ENCODE data around the gene ACBD3. TPM values are rescaled to one million over a fixed set of nuclear protein-coding genes. Genes with fewer than 3 reads are reported as not detected.

The ACBD3 gene
- polyA plus RNA-seq, 1 of the 3 experiments (the other 2 are of a cell fraction): 17.8 TPM

DNA sequence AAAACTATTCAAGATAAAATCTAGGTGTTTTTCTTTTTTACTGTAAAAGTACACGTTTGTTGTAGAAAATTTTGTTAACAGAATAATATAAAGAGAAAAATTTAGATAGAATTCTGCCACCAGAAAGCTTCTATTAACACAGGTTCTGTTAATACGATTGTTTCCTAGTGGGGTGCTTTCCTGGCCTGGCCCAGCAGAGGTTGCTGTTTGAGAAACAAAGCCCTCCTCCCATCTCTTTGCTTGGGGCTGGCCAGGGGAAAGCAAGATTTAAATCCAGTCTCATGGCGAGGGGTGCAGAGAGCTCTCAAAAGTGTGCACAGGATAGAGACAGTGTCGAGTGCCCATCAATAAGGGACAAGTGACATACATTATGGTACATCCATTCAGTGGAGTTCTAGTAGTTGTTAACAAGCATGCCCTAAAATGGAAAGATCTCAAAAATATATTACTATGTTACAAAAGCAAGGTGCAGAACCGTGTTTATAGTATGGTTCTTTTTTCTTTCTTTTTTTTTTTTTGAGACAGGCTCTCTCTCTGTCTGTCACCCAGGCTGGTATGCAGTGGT lies 14.6 kb upstream of the ACBD3 start:
- ChIA-PET POLR2A (no interaction called here), CTCF (interaction anchor here (1.0 to 7.7 kb wide), 5 partner anchors 15 to 133 kb away, joined by 3 to 126 read pairs (median 4); no protein-coding TSS in a partner anchor)
- H3K27me3 ChIP-seq (ENCODE audit: insufficient read depth): no peaks in the 10 kb centered on the region; the same call in 1 of the 2 replicates
- no peaks in the 10 kb centered on the region for H4K20me1 ChIP-seq (ENCODE audit: insufficient read depth)
- H3K9me3 ChIP-seq: no peaks in the 10 kb centered on the region
- 35% methylated on average over 5 of the region's 5 CpGs for WGBS (ENCODE audit: low lambda C conversion rate)
- TF ChIP-seq RCOR1 (IDR thresholded peaks at IDR 0.05; ENCODE audit: low read length): no peak
- TF ChIP-seq, protein P1, sequence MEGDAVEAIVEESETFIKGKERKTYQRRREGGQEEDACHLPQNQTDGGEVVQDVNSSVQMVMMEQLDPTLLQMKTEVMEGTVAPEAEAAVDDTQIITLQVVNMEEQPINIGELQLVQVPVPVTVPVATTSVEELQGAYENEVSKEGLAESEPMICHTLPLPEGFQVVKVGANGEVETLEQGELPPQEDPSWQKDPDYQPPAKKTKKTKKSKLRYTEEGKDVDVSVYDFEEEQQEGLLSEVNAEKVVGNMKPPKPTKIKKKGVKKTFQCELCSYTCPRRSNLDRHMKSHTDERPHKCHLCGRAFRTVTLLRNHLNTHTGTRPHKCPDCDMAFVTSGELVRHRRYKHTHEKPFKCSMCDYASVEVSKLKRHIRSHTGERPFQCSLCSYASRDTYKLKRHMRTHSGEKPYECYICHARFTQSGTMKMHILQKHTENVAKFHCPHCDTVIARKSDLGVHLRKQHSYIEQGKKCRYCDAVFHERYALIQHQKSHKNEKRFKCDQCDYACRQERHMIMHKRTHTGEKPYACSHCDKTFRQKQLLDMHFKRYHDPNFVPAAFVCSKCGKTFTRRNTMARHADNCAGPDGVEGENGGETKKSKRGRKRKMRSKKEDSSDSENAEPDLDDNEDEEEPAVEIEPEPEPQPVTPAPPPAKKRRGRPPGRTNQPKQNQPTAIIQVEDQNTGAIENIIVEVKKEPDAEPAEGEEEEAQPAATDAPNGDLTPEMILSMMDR (IDR thresholded peaks at IDR 0.05): peak; percentile 49
- 0 out of 2 replicates have a peak, but pooled peaks have one; percentile 20 for TF ChIP-seq SMC3 (IDR thresholded peaks at IDR 0.05; ENCODE audit: low read depth, low read length)
- no peak for TF ChIP-seq TAF1 (IDR thresholded peaks at IDR 0.05; ENCODE audit: borderline replicate concordance, low read depth, low read length)
- TF ChIP-seq CHD2 (IDR thresholded peaks at IDR 0.05; ENCODE audit: low read length, partially characterized antibody): no peak
- TF ChIP-seq FOSL2 (IDR thresholded peaks at IDR 0.05; ENCODE audit: borderline replicate concordance, low read depth): no peak
- TF ChIP-seq RAD21 (IDR thresholded peaks at IDR 0.05; ENCODE audit: low read length): peak; percentile 43
- TF ChIP-seq ELF1 (IDR thresholded peaks at IDR 0.05): no peak
- no peak for TF ChIP-seq TCF12 (IDR thresholded peaks at IDR 0.05)
- TF ChIP-seq, protein P2, sequence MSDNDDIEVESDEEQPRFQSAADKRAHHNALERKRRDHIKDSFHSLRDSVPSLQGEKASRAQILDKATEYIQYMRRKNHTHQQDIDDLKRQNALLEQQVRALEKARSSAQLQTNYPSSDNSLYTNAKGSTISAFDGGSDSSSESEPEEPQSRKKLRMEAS (IDR thresholded peaks at IDR 0.05; ENCODE audit: low read depth): no peak
- no peak for TF ChIP-seq RXRA (IDR thresholded peaks at IDR 0.05; ENCODE audit: borderline replicate concordance, low read depth)
- H3K36me3 ChIP-seq (replicated peaks in 1 of 2; ENCODE audit: control insufficient read depth in 1 of 2, insufficient read depth in 2 of 2, low read length in 1 of 2): no peaks in the 10 kb centered on the region
- DNase-seq: no peak
- H3K4me1 ChIP-seq (ENCODE audit: control insufficient read depth in 1 of 2, insufficient read depth in 2 of 2, low read depth in 1 of 2, low read length in 1 of 2): no peaks in the 10 kb centered on the region
- no peak overlapping the region for H3K27ac ChIP-seq (ENCODE audit: low read depth in 2 of 2, low read length in 1 of 2)
- H3K9ac ChIP-seq: no peak overlapping the region
- H3K4me3 ChIP-seq (ENCODE audit: low read depth in 2 of 2, low read length in 1 of 2): no peak overlapping the region
- no peak overlapping the region for H3K4me2 ChIP-seq
- no peaks in the 10 kb centered on the region for H3K9me2 ChIP-seq
- H3K79me2 ChIP-seq (ENCODE audit: insufficient read depth): no peaks in the 10 kb centered on the region
- no peak overlapping the region for H2AFZ ChIP-seq (ENCODE audit: low read depth)
- H3F3A ChIP-seq (replicated peaks; ENCODE audit: insufficient read depth): peaks cover 2% of the 10 kb centered on the region

DNA sequence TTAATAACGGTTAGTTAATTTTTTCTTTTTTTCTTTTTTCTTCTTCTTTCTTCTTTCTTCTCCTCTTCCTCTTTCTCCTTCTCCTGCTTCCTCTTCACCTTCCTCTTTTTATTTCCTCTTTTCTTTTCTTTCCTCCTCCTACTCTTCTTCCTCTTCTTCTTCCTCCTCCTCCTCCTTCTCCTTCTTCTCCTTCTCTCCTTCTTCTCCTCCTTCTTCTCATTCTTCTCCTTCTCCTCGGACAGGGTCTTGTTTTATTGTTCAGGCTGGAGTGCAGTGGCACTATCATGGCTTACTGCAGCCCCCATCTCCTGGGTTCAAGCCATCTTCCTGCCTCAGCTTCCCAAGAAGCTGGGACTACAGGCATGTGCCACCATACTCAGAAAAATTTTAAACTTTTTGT lies 13.4 kb upstream of the ACBD3 start:
- CTCF ChIA-PET: interaction anchor here (1.0 to 7.7 kb wide), 2 partner anchors 14 to 76 kb away, joined by 3 to 126 read pairs; no protein-coding TSS in a partner anchor
- Histone ChIP-seq H3K27me3 (ENCODE audit: insufficient read depth) (no peaks in the 10 kb centered on the region; the same call in 1 of the 2 replicates), H3K27ac (ENCODE audit: low read depth in 2 of 2, low read length in 1 of 2) (no peak overlapping the region), H3K36me3 (replicated peaks in 1 of 2; ENCODE audit: control insufficient read depth in 1 of 2, insufficient read depth in 2 of 2, low read length in 1 of 2) (no peaks in the 10 kb centered on the region), H3K4me1 (ENCODE audit: control insufficient read depth in 1 of 2, insufficient read depth in 2 of 2, low read depth in 1 of 2, low read length in 1 of 2) (peaks cover 0 to 4% of the 10 kb centered on the region in 2 experiments; a peak in 1 of 4 replicates), H3K4me2 (no peak overlapping the region), H3K9ac (no peak overlapping the region), H3F3A (replicated peaks; ENCODE audit: insufficient read depth) (peaks cover 2% of the 10 kb centered on the region), H3K79me2 (ENCODE audit: insufficient read depth) (no peaks in the 10 kb centered on the region), H3K4me3 (ENCODE audit: low read depth in 2 of 2, low read length in 1 of 2) (no peak overlapping the region), H3K9me2 (no peaks in the 10 kb centered on the region), H4K20me1 (ENCODE audit: insufficient read depth) (no peaks in the 10 kb centered on the region), H2AFZ (ENCODE audit: low read depth) (no peak overlapping the region), H3K9me3 (no peaks in the 10 kb centered on the region)
- POLR2A ChIA-PET: no interaction called here
- TF ChIP-seq FOXJ3 (CRISPR knock-in tag; IDR thresholded peaks at IDR 0.05) (no peak), EP300 (IDR thresholded peaks at IDR 0.05; ENCODE audit: borderline replicate concordance in 1 of 2, low read depth in 1 of 2, low read length in 1 of 2) (no peak), GATA2 (CRISPR knock-in tag; IDR thresholded peaks at IDR 0.05) (no peak), RXRA (IDR thresholded peaks at IDR 0.05; ENCODE audit: borderline replicate concordance, low read depth) (no peak), SIN3A (IDR thresholded peaks at IDR 0.05; ENCODE audit: borderline replicate concordance, low read depth, low read length) (no peak), EZH2phosphoT487 (IDR thresholded peaks at IDR 0.05; ENCODE audit: borderline replicate concordance, low read depth) (no peak), TEAD4 (IDR thresholded peaks at IDR 0.05; ENCODE audit: borderline replicate concordance, insufficient read depth) (no peak), FOSL2 (IDR thresholded peaks at IDR 0.05; ENCODE audit: borderline replicate concordance, low read depth) (no peak), RAD21 (IDR thresholded peaks at IDR 0.05; ENCODE audit: low read length) (no peak)
- TF ChIP-seq, protein P3, sequence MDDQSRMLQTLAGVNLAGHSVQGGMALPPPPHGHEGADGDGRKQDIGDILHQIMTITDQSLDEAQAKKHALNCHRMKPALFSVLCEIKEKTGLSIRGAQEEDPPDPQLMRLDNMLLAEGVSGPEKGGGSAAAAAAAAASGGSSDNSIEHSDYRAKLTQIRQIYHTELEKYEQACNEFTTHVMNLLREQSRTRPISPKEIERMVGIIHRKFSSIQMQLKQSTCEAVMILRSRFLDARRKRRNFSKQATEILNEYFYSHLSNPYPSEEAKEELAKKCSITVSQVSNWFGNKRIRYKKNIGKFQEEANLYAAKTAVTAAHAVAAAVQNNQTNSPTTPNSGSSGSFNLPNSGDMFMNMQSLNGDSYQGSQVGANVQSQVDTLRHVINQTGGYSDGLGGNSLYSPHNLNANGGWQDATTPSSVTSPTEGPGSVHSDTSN (IDR thresholded peaks at IDR 0.05): no peak
- TF ChIP-seq, protein P4, sequence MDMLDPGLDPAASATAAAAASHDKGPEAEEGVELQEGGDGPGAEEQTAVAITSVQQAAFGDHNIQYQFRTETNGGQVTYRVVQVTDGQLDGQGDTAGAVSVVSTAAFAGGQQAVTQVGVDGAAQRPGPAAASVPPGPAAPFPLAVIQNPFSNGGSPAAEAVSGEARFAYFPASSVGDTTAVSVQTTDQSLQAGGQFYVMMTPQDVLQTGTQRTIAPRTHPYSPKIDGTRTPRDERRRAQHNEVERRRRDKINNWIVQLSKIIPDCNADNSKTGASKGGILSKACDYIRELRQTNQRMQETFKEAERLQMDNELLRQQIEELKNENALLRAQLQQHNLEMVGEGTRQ (IDR thresholded peaks at IDR 0.05; ENCODE audit: borderline replicate concordance, low read depth, low read length): no peak
- 59% methylated on average over 2 of the region's 2 CpGs for WGBS (ENCODE audit: low lambda C conversion rate)
- no peak for DNase-seq
